Right atrium auricular region (tissue), 2 donors: ENCODE measurements around the gene TSSK6. TPM values are rescaled to one million over a fixed set of nuclear protein-coding genes. Genes with fewer than 3 reads are reported as not detected.

Source experiments
- DNase-seq: peaks from one replicate; pipeline ENCODE4 v3.0.0-alpha.2; 2019; ENCODE audit warnings: low spot score
- H3K27ac ChIP-seq, 2 donors: fragments of 200-600 bp; sonication (generic); 1 replicate in 1 of 2; 2 replicates in 1 of 2; pipeline ENCODE4 v1.5.1; 2016 to 2019
- H3K27me3 ChIP-seq, 2 donors: fragments of 200-600 bp; sonication (generic); one replicate each; pipeline versions ENCODE4 v1.5.1 to v1.6.0; 2017 to 2019
- H3K36me3 ChIP-seq: fragments of 200-600 bp; sonication (generic); one replicate; pipeline ENCODE4 v1.5.1; 2016
- H3K4me1 ChIP-seq, 2 donors: fragments of 200-600 bp; sonication (generic); one replicate each; pipeline versions ENCODE4 v1.5.1 to v1.6.0; 2017 to 2019
- H3K4me3 ChIP-seq, 2 donors: fragments of 200-600 bp; sonication (generic); 1 replicate in 1 of 2; 2 replicates in 1 of 2; pipeline ENCODE4 v1.5.1; 2017 to 2019; ENCODE audit warnings: mild to moderate bottlenecking in 1 of 2, moderate library complexity in 1 of 2
- H3K9me3 ChIP-seq, 2 donors: fragments of 200-600 bp; sonication (generic); one replicate each; pipeline ENCODE4 v1.5.1; 2019
- CTCF ChIP-seq, 2 donors: fragments of 200-600 bp; sonication (generic); IDR thresholded peaks; one replicate each; pipeline ENCODE4 v1.5.1; 2019; ENCODE audit warnings: antibody characterized with exemption in 2 of 2
- total RNA-seq, 2 donors: library from RNA; depleted of rRNA; stranded (reverse); fragments of >200 nt; gene quantifications; one replicate each; pipeline ENCODE4 v1.1.0, GENCODE V29; 2016

Gene TSSK6
- 1 to 10 TPM; 1.2 to 1.3 TPM for total RNA-seq

GRCh38 chr19:19514881-19515641, at the start of gene TSSK6:
Gene TSSK6, minus strand, starts transcription at chr19:19515548. Its CDS starts 121 bp downstream, at chr19:19515427.
- peak within 1 kb of the TSS; percentile 65 to 75 for H3K4me3 ChIP-seq
- H3K4me1 ChIP-seq, result peaks cover 0 to 42% of the 10 kb centered on the region in 2 donors
- DNase-seq, result no peak
- H3K27me3 ChIP-seq, result no peaks in the 10 kb centered on the region
- peak within 1 kb of the TSS; percentile 86 to 96 for H3K27ac ChIP-seq
- no peaks in the 10 kb centered on the region for H3K9me3 ChIP-seq
- H3K36me3 ChIP-seq, result peaks cover 6% of the 10 kb centered on the region
- no peak for TF ChIP-seq CTCF (IDR thresholded peaks at IDR 0.05)

GRCh38 chr19:19563348-19563848, 48.0 kb upstream of the TSSK6 start:
- no peaks in the 10 kb centered on the region for H3K27me3 ChIP-seq
- no peak for TF ChIP-seq CTCF (IDR thresholded peaks at IDR 0.05)
- no peaks in the 10 kb centered on the region for H3K4me1 ChIP-seq
- DNase-seq, result no peak
- no peaks in the 10 kb centered on the region for H3K36me3 ChIP-seq
- no peak overlapping the region for H3K27ac ChIP-seq
- H3K4me3 ChIP-seq, result no peak overlapping the region
- H3K9me3 ChIP-seq, result no peaks in the 10 kb centered on the region

- Histone ChIP-seq H3K36me3 (no peaks in the 10 kb centered on the region), H3K4me3 (no peak overlapping the region), H3K9me3 (no peaks in the 10 kb centered on the region), H3K4me1 (no peaks in the 10 kb centered on the region), H3K27me3 (no peaks in the 10 kb centered on the region), H3K27ac (no peak overlapping the region)
- TF ChIP-seq CTCF (IDR thresholded peaks at IDR 0.05), result no peak
- DNase-seq, result no peak
Observed at GRCh38 chr19:19562665-19563347, 47.5 kb upstream of the TSSK6 start.

- Histone ChIP-seq H3K4me3 (no peak overlapping the region), H3K27ac (no peak overlapping the region), H3K27me3 (no peaks in the 10 kb centered on the region), H3K36me3 (no peaks in the 10 kb centered on the region), H3K4me1 (no peaks in the 10 kb centered on the region), H3K9me3 (no peaks in the 10 kb centered on the region)
- no peak for DNase-seq
- no peak for TF ChIP-seq CTCF (IDR thresholded peaks at IDR 0.05)
Observed at GRCh38 chr19:19561946-19562664, 46.8 kb upstream of the TSSK6 start.

GRCh38 chr19:19559931-19560330, 44.6 kb upstream of the TSSK6 start:
- no peak overlapping the region for H3K27ac ChIP-seq
- no peak for DNase-seq
- H3K27me3 ChIP-seq, result no peaks in the 10 kb centered on the region
- H3K4me1 ChIP-seq, result no peaks in the 10 kb centered on the region
- H3K9me3 ChIP-seq, result no peaks in the 10 kb centered on the region
- TF ChIP-seq CTCF (IDR thresholded peaks at IDR 0.05), result no peak
- no peaks in the 10 kb centered on the region for H3K36me3 ChIP-seq
- no peak overlapping the region for H3K4me3 ChIP-seq
